ENCODE results near the gene ZNF593.

- TF ChIP-seq KDM1A (IDR thresholded peaks at IDR 0.05; ENCODE audit: low read depth) (no peak), EHF (CRISPR knock-in tag; IDR thresholded peaks at IDR 0.05) (no peak), CTCF (IDR thresholded peaks at IDR 0.05) (no peak), ZC3H11A (IDR thresholded peaks at IDR 0.05) (no peak), TP53 (CRISPR knock-in tag; IDR thresholded peaks at IDR 0.05) (no peak), MAX (IDR thresholded peaks at IDR 0.05) (no peak), EHMT2 (IDR thresholded peaks at IDR 0.05; ENCODE audit: low read depth) (no peak), POLR2A (IDR thresholded peaks at IDR 0.05; ENCODE audit: low read length) (no peak), RAD21 (conservative IDR thresholded peaks at IDR 0.05 in 1 of 2, IDR thresholded peaks at IDR 0.05 in 1 of 2) (no peak), EP300 (IDR thresholded peaks at IDR 0.05) (no peak)
These were observed 11.3 kb upstream of the ZNF593 start for GRCh38 chr1:26158271-26158907.
